HUES48 (cell line): ENCODE measurements around the gene MVD.

Source experiments
- H3K27ac ChIP-seq: one replicate; pipeline ENCODE4 v1.7.0; 2013; ENCODE audit warnings: low read depth, low read length, inconsistent platforms
- H3K27me3 ChIP-seq: 2 replicates; pipeline ENCODE4 v1.6.1; 2013; ENCODE audit warnings: mild to moderate bottlenecking, low read length; ENCODE audit not compliant: control insufficient read depth, insufficient read depth
- H3K36me3 ChIP-seq: 2 replicates; pipeline ENCODE4 v1.6.1; 2013; ENCODE audit warnings: low read length; ENCODE audit not compliant: control insufficient read depth, insufficient read depth
- H3K4me1 ChIP-seq: 2 replicates; pipeline ENCODE4 v1.6.1; 2013; ENCODE audit warnings: mild to moderate bottlenecking, low read length; ENCODE audit not compliant: control insufficient read depth, insufficient read depth
- H3K4me3 ChIP-seq: 2 replicates; pipeline ENCODE4 v1.5.1; 2013; ENCODE audit warnings: mild to moderate bottlenecking, low read depth, low read length
- H3K9ac ChIP-seq: 2 replicates; pipeline ENCODE4 v1.6.1; 2013; ENCODE audit warnings: mild to moderate bottlenecking, low read depth, low read length, moderate library complexity
- H3K9me3 ChIP-seq: 2 replicates; pipeline ENCODE4 v1.6.1; 2013; ENCODE audit warnings: low read length; ENCODE audit not compliant: control insufficient read depth, insufficient read depth

MVD gene

GRCh38 chr16:88653596-88654362 lies 9.1 kb downstream of the MVD start:
- Histone ChIP-seq H3K4me1 (peaks cover 6% of the 10 kb centered on the region), H3K9me3 (no peaks in the 10 kb centered on the region), H3K27me3 (no peaks in the 10 kb centered on the region), H3K36me3 (peaks cover 58% of the 10 kb centered on the region), H3K4me3 (no peak overlapping the region), H3K27ac (no peak overlapping the region), H3K9ac (no peak overlapping the region)

- Histone ChIP-seq H3K4me3 (no peak overlapping the region), H3K9ac (no peak overlapping the region), H3K36me3 (peaks cover 54% of the 10 kb centered on the region), H3K9me3 (no peaks in the 10 kb centered on the region), H3K4me1 (peaks cover 6% of the 10 kb centered on the region), H3K27ac (no peak overlapping the region), H3K27me3 (no peaks in the 10 kb centered on the region)
Measured at GRCh38 chr16:88653101-88653500, 9.8 kb downstream of the MVD start.

DNA sequence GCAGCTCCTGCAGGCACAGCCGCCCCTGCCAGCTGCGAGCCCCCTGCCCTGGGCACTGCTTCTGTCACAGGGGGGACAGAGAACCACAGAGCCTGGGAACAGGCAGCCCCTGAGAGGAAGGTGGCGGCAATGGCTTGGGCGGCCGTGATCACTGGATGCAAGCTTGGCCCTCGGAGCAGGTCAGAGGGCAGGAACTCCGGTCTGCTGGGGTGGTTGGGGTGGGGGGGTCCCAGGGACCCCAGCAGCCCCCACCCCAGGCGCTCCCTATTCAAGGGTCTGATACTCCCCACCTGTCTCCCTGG lies 10.2 kb downstream of the MVD start:
- H3K9me3 ChIP-seq: no peaks in the 10 kb centered on the region
- no peak overlapping the region for H3K9ac ChIP-seq
- H3K36me3 ChIP-seq: peaks cover 51% of the 10 kb centered on the region
- no peaks in the 10 kb centered on the region for H3K27me3 ChIP-seq
- H3K27ac ChIP-seq: no peak overlapping the region
- no peak overlapping the region for H3K4me3 ChIP-seq
- H3K4me1 ChIP-seq: peaks cover 6% of the 10 kb centered on the region

GRCh38 chr16:88651989-88652761 lies 10.7 kb downstream of the MVD start:
- H3K27ac ChIP-seq: no peak overlapping the region
- H3K9ac ChIP-seq: no peak overlapping the region
- H3K36me3 ChIP-seq: peaks cover 46% of the 10 kb centered on the region
- no peaks in the 10 kb centered on the region for H3K9me3 ChIP-seq
- peaks cover 6% of the 10 kb centered on the region for H3K4me1 ChIP-seq
- H3K4me3 ChIP-seq: no peak overlapping the region
- no peaks in the 10 kb centered on the region for H3K27me3 ChIP-seq

DNA sequence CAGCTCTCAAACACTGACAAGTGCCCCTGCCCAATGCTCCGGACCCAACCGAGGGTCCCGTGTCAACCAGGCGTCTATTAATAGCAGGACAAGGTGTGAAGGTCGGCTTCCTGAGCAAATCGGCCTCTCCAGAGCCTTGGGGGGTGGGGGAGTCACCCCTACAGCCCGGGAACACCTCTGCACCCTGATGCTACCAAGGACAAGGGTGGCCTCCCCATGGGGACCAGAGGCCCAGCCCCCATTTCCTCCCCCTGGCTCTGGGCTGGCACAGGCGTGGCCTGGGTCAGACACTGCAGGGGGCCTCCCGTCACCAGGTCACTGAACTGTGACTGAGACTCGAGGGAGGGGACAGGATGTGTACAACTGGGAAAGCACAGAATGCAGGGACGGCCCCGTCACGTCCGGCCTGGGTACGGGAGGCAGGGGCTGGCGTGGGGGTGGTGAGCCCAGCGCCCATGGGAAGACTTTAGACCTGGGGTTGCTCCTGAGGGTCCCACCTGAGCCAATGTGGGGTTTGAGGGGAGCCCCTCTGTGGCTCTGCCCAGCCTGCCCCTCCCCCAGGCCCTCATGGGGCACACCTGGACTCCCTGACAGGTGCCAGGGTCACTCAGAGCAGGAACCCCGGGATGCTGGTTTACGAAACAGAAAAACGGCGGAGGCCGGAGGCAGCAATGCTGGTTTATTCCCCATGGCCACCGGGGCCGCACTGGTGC lies 11.5 kb downstream of the MVD start:
- peak overlapping the region; percentile 69 for H3K27ac ChIP-seq
- H3K36me3 ChIP-seq: peaks cover 39% of the 10 kb centered on the region

GRCh38 chr16:88650749-88651275 lies 12.1 kb downstream of the MVD start, which contains the start of gene CYBA:
Gene CYBA, minus strand, starts transcription at chr16:88651053. Its CDS starts 40 bp downstream, at chr16:88651013.
- H3K9me3 ChIP-seq: no peaks in the 10 kb centered on the region
- H3K4me3 ChIP-seq: peak within 1 kb of the TSS; percentile 75
- peaks cover 6% of the 10 kb centered on the region for H3K4me1 ChIP-seq
- H3K9ac ChIP-seq: peak within 1 kb of the TSS; percentile 51; the same call in 1 of the 2 replicates
- H3K36me3 ChIP-seq: peaks cover 33% of the 10 kb centered on the region
- no peaks in the 10 kb centered on the region for H3K27me3 ChIP-seq
- H3K27ac ChIP-seq: peak within 1 kb of the TSS; percentile 69

More for the DNA sequence above, 11.5 kb downstream of the MVD start:
- Histone ChIP-seq H3K4me3 (peak overlapping the region; percentile 75), H3K4me1 (peaks cover 6% of the 10 kb centered on the region), H3K9ac (no peak overlapping the region), H3K27me3 (no peaks in the 10 kb centered on the region), H3K9me3 (no peaks in the 10 kb centered on the region)

DNA sequence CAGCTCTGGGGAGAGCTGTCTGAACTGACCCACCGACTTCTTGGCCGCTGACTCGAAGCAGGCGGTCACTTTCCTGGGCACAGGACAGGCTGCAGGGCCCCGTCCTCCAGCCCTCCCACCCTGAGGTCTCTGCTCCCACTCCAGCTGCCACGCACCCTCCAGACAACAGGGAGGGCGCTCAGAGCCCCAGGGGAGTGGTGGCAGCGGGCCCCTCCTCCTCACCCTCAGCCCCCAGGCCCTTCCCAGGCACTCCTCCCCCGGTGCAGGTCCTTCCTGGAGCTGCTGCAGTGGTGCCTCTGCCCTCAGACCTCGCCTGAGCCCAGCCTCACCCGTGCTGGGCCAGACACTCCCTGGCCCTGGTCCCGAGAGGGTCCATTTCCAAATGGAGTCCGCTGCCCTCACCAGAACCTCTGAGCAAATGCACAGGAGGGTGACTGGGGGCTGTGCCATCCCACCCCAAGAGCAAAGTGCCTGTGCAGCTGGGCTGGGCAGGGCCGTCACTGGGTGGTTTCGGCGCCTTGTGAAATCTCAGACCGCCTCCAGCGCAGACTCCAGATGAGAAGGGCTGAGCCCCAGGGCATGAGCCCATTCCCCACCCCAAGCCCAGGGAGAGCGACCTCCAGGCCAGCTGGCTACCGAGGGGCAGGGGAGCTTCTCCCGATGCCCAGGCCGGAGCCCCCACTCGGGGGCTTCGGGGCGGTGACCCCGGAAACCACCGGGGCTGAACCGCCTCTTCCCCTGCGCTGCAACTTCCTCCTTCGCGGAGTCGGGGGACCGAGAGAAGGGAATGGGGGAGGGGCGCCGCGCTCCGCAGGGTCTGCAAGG lies 12.8 kb downstream of the MVD start:
- no peaks in the 10 kb centered on the region for H3K27me3 ChIP-seq
- peaks cover 6% of the 10 kb centered on the region for H3K4me1 ChIP-seq
- H3K4me3 ChIP-seq: peak overlapping the region; percentile 75
- H3K9me3 ChIP-seq: no peaks in the 10 kb centered on the region
- H3K27ac ChIP-seq: peak overlapping the region; percentile 69
- H3K9ac ChIP-seq: peak overlapping the region; percentile 51; the same call in 1 of the 2 replicates
- H3K36me3 ChIP-seq: peaks cover 26% of the 10 kb centered on the region

DNA sequence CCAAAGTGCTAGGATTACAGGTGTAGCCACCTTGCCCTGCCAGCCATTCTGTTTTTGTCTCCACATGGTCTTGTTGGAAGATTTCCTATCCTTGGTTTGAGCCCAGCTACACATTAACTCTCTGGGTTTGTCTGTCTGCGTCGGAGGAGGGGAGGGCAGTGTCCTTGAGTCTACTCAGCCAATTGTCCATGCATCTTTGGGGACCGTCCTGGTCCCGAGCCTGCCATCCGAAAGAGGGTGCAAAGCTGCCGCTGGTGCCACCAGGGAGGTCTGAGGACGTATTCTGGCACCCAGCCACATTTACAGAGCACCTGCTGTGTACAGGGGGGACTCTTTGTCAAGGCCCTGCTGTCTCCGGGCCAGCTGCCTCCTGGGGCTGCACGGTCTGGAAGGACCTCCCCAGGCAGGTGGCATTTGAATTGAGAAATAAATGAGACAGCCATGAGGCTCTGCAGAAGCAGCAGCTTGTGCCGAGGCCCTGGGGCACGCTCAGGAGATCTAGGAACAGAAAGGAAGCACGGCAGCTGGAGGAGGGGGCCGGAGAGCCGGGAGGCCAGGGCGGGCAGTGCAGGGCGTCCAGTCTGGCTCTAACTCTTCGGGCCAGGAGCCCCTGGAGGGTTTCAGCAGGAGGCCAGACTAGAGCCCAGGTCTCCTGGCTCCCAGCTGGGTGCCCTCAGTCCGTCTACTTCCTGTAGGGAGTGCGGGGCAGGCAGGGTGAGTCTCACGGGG lies 13.5 kb downstream of the MVD start:
- peak overlapping the region; percentile 75; the same call in 1 of the 2 replicates for H3K4me3 ChIP-seq
- H3K27ac ChIP-seq: no peak overlapping the region
- peaks cover 6% of the 10 kb centered on the region for H3K4me1 ChIP-seq
- no peaks in the 10 kb centered on the region for H3K27me3 ChIP-seq
- H3K36me3 ChIP-seq: peaks cover 18% of the 10 kb centered on the region
- no peak overlapping the region for H3K9ac ChIP-seq
- no peaks in the 10 kb centered on the region for H3K9me3 ChIP-seq

- Histone ChIP-seq H3K27ac (no peak overlapping the region), H3K9me3 (no peaks in the 10 kb centered on the region), H3K4me3 (no peak overlapping the region), H3K27me3 (no peaks in the 10 kb centered on the region), H3K9ac (no peak overlapping the region), H3K4me1 (peaks cover 6% of the 10 kb centered on the region), H3K36me3 (peaks cover 6% of the 10 kb centered on the region; the same call in 1 of the 2 replicates)
Measured at GRCh38 chr16:88647178-88648070, 15.5 kb downstream of the MVD start.
